K562 (cell line): ENCODE results near the gene RASL11A. TPM values are rescaled to one million over a fixed set of nuclear protein-coding genes. Genes with fewer than 3 reads are reported as not detected.

Source experiments
- ATAC-seq: fragments of 200-7000 bp; cut with Tn5 transposase; 3 replicates; pipeline ENCODE4 v1.9.1; 2020; ENCODE audit warnings: moderate library complexity
- BruUV-seq: library from RNA; stranded (reverse); fragments of 400-500 nt; replicated peaks from 2 replicates; lab custom pipeline; 2021; lab: Mats Ljungman, UMichigan
- CTCF ChIA-PET: fragments of 300-600 bp; formaldehyde crosslinking; extraction: SDS; loops from one replicate; lab custom pipeline; 2021; ENCODE audit warnings: low intra/inter-chr PET ratio; lab: Yijun Ruan, JAX
- POLR2A ChIA-PET: fragments of 300-600, 350-650 bp; sonication (Branson Sonifier 250); formaldehyde crosslinking; extraction: SDS; loops from one replicate; lab custom pipeline; 2021; ENCODE audit warnings: antibody characterized with exemption, inconsistent platforms; lab: Yijun Ruan, JAX
- DNase-seq, 4 experiments: peaks; one replicate each; pipeline versions ENCODE4 v3.0.0 to v3.0.0-alpha.2; 2011 to 2018; ENCODE audit warnings: low spot score in 3 of 4, mixed read lengths in 3 of 4; ENCODE audit errors: extremely low read depth in 1 of 4
- FAIRE-seq: peaks from 2 replicates; lab custom pipeline; 2011; peaks lifted over from hg19 to GRCh38; lab: Jason Lieb, UNC
- H2AFZ ChIP-seq: 2 replicates; pipeline ENCODE4 v1.6.0; 2011; ENCODE audit warnings: low read depth, low read length, control low read depth, inconsistent platforms
- H3K27ac ChIP-seq: fragments of 200-600 bp; 3 replicates; pipeline ENCODE4 v1.8.0; 2011; ENCODE audit warnings: low read depth, mild to moderate bottlenecking, control low read depth, inconsistent platforms, low read length, moderate library complexity, mixed read lengths; ENCODE audit errors: extremely low read depth
- H3K27me3 ChIP-seq, 2 experiments: fragments of 300-600 bp in 1 of 2; 2 replicates in 1 of 2; 3 replicates in 1 of 2; pipeline versions ENCODE4 v1.6.0 to v1.8.0; 2011; ENCODE audit warnings: inconsistent platforms in 2 of 2, low read length in 2 of 2, mild to moderate bottlenecking in 1 of 2, mixed read lengths in 1 of 2, moderate library complexity in 1 of 2; ENCODE audit not compliant: control insufficient read depth in 2 of 2, insufficient read depth in 2 of 2
- H3K36me3 ChIP-seq: fragments of 300-600 bp; 3 replicates; pipeline ENCODE4 v1.8.0; 2011; ENCODE audit warnings: mild to moderate bottlenecking, low read length, inconsistent platforms; ENCODE audit not compliant: control insufficient read depth, insufficient read depth
- H3K4me1 ChIP-seq, 2 experiments: fragments of 200-600 bp in 1 of 2; replicated peaks in 1 of 2; 2 replicates in 1 of 2; 3 replicates in 1 of 2; pipeline versions ENCODE4 v1.5.1 to v1.8.0; 2011; ENCODE audit warnings: inconsistent platforms in 2 of 2, low read length in 2 of 2, mild to moderate bottlenecking in 1 of 2, mixed read lengths in 1 of 2, moderate library complexity in 1 of 2; ENCODE audit not compliant: control insufficient read depth in 2 of 2, insufficient read depth in 2 of 2
- H3K4me2 ChIP-seq: 2 replicates; pipeline ENCODE4 v1.6.1; 2011; ENCODE audit warnings: low read length, control low read depth, inconsistent platforms, mixed read lengths; ENCODE audit not compliant: insufficient read depth
- H3K4me3 ChIP-seq: fragments of 200-600 bp; sonication (generic), shearing (Covaris generic); 2 replicates; pipeline ENCODE4 v1.5.1; 2016; ENCODE audit warnings: control low read depth, inconsistent platforms
- H3K79me2 ChIP-seq: fragments of 200-600 bp; 3 replicates; pipeline ENCODE4 v1.8.0; 2011; ENCODE audit warnings: low read length, inconsistent platforms; ENCODE audit not compliant: control insufficient read depth, insufficient read depth
- H3K9ac ChIP-seq, 2 experiments: 2 replicates each; pipeline versions ENCODE4 v1.6.0 to v1.6.1; 2011; ENCODE audit warnings: low read depth in 2 of 2, low read length in 2 of 2, control low read depth in 1 of 2, inconsistent platforms in 1 of 2, mild to moderate bottlenecking in 1 of 2, mixed read lengths in 1 of 2; ENCODE audit not compliant: insufficient read depth in 1 of 2
- H3K9me1 ChIP-seq: one replicate; pipeline ENCODE4 v1.6.0; 2011; ENCODE audit warnings: inconsistent platforms, mild to moderate bottlenecking, low read length, moderate library complexity; ENCODE audit not compliant: control insufficient read depth, insufficient read depth
- H3K9me3 ChIP-seq: replicated peaks from 2 replicates; pipeline ENCODE4 v1.5.1; 2011; ENCODE audit warnings: low read depth, low read length, inconsistent platforms; ENCODE audit not compliant: control insufficient read depth, insufficient read depth
- H4K20me1 ChIP-seq: replicated peaks from 2 replicates; pipeline ENCODE4 v1.6.1; 2011; ENCODE audit warnings: low read length, inconsistent platforms, mixed read lengths; ENCODE audit not compliant: control insufficient read depth, insufficient read depth
- EP400 ChIP-seq: fragments of 450-650 bp; IDR thresholded peaks from 2 replicates; pipeline ENCODE4 v1.6.1; 2017; ENCODE audit warnings: antibody characterized with exemption, mild to moderate bottlenecking, moderate library complexity
- GTF2F1 ChIP-seq: IDR thresholded peaks from 2 replicates; pipeline ENCODE4 v1.6.1; 2011; ENCODE audit warnings: low read depth, low read length, improper control_type of control experiment
- HDAC8 ChIP-seq: fragments of 450-650 bp; IDR thresholded peaks from 2 replicates; pipeline ENCODE4 v1.6.1; 2016; ENCODE audit warnings: mild to moderate bottlenecking, missing genetic modification characterization, moderate library complexity, missing compliant biosample characterization
- KLF1 ChIP-seq: fragments of 450-650 bp; IDR thresholded peaks from 2 replicates; pipeline ENCODE4 v1.6.1; 2016; ENCODE audit warnings: missing genetic modification characterization, missing compliant biosample characterization
- L3MBTL2 ChIP-seq: fragments of 450-650 bp; IDR thresholded peaks from 2 replicates; pipeline ENCODE4 v1.6.1; 2016; ENCODE audit warnings: mild to moderate bottlenecking, moderate library complexity
- MIER1 ChIP-seq: fragments of 450-650 bp; IDR thresholded peaks from 2 replicates; pipeline ENCODE4 v1.6.1; 2016; ENCODE audit warnings: antibody characterized with exemption, mild to moderate bottlenecking, low read depth
- MTF1 ChIP-seq: fragments of 250-450 bp; sonication (Bioruptor Pico); IDR thresholded peaks from 2 replicates; pipeline ENCODE4 v1.9.0; 2021; ENCODE audit warnings: moderate library complexity, mild to moderate bottlenecking, inconsistent platforms, borderline replicate concordance
- RNF2 ChIP-seq: sonication (generic); IDR thresholded peaks from 2 replicates; pipeline ENCODE4 v1.6.1; 2016
- ZNF785 ChIP-seq: fragments of 250-450 bp; sonication (Bioruptor Pico); IDR thresholded peaks from 2 replicates; pipeline ENCODE4 v1.4.0; 2020; ENCODE audit warnings: mild to moderate bottlenecking
- WGBS: fragments of 100-300 bp; shearing (Covaris generic); methylation state at CpG from one replicate; pipeline ENCODE4 v1.1.6; 2016; ENCODE audit warnings: low coverage, mixed read lengths; ENCODE audit not compliant: insufficient coverage; ENCODE audit errors: missing lambda C conversion rate; 5-methylcytosine and 5-hydroxymethylcytosine counted together
- in situ Hi-C: fragments of 300-500 bp; cut with MboI; formaldehyde crosslinking; loops from 4 replicates; pipeline ENCODE4 v1.15.0; 2018; ENCODE audit warnings: inconsistent platforms, mixed read lengths
- intact Hi-C: fragments of 100-400 bp; cut with micrococcal nuclease; formaldehyde crosslinking; loops from 2 replicates; pipeline ENCODE4 v1.14.2; 2022
- polyA plus RNA-seq, 8 experiments: library from polyadenylated mRNA; depleted of rRNA in 4 of 8; stranded (reverse) in 5 of 8; unstranded in 3 of 8; fragments of >200 nt; fragmentation: Nextera tagmentation in 2 of 8; fragmentation: Illumina TruSeq in 1 of 8; extraction: Ambion mirVana in 2 of 8; extraction: Trizol in 1 of 8; gene quantifications; 2 replicates each; pipeline versions ENCODE4 v1.2.1 to v1.2.3, GENCODE V29; 2011 to 2014; ENCODE audit warnings: inconsistent platforms in 1 of 8, missing spikeins in 1 of 8
- total RNA-seq, 7 experiments: library from RNA; depleted of rRNA in 6 of 7; stranded (reverse); fragments of >200 nt in 6 of 7; fragmentation: Illumina TruSeq in 2 of 7; extraction: Trizol in 2 of 7; gene quantifications; 2 replicates each; pipeline versions ENCODE4 v1.2.1 to v1.2.3, GENCODE V29; 2011 to 2021; ENCODE audit warnings: low replicate concordance in 1 of 7
- TF ChIP-seq, protein P1 (sequence below): IDR thresholded peaks from 3 replicates; pipeline ENCODE4 v1.6.1; 2011; ENCODE audit warnings: borderline replicate concordance, mild to moderate bottlenecking, moderate library complexity; ENCODE audit not compliant: insufficient read length; ENCODE audit errors: extremely low read depth
- TF ChIP-seq, protein P2 (sequence below), 2 experiments: fragments of 250-450 bp in 1 of 2; fragments of 450-650 bp in 1 of 2; sonication (Bioruptor Pico) in 1 of 2; IDR thresholded peaks; 2 replicates each; pipeline versions ENCODE4 v1.6.1 to v1.8.0; 2016 to 2021; ENCODE audit warnings: mild to moderate bottlenecking in 2 of 2, moderate library complexity in 2 of 2, missing compliant biosample characterization in 1 of 2, missing genetic modification characterization in 1 of 2
- TF ChIP-seq, protein P3 (sequence below): fragments of 450-650 bp; formaldehyde crosslinking; IDR thresholded peaks from 2 replicates; pipeline ENCODE4 v1.4.0; 2022; ENCODE audit warnings: missing genetic modification characterization

Gene RASL11A
- total and polyA plus RNA-seq, 9 of the 15 experiments (the other 6 are each of a cell fraction or from before 2014, with no cell fraction given): 0.11 to 2.2 (median 1.5) TPM; not detected in 1

DNA sequence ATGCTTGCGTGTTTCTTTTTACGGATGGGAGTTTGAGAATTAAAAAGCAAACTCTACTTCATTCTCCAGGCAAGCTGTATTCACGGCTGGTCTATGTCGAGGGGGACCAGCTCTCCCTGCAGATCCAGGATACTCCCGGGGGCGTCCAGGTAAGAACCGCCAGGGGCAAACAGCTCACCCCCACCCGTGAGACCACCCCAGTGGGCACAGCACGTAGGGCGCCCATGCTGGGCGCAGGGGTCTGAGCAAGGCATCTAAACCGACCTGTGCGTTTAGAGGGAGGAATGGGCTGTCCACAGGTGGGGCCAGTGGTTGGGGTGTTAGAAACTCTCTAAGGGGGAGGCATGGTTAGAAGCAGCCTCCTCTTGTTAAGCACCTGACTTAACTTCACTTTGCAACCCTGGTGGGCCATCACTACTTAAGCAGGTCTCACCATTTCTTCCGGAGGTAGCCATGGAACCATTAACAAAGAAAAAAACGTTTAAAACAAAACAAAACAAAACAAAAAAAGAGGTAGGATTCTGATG, 1.0 kb downstream of the RASL11A start (continued):
- TF ChIP-seq, protein P1, sequence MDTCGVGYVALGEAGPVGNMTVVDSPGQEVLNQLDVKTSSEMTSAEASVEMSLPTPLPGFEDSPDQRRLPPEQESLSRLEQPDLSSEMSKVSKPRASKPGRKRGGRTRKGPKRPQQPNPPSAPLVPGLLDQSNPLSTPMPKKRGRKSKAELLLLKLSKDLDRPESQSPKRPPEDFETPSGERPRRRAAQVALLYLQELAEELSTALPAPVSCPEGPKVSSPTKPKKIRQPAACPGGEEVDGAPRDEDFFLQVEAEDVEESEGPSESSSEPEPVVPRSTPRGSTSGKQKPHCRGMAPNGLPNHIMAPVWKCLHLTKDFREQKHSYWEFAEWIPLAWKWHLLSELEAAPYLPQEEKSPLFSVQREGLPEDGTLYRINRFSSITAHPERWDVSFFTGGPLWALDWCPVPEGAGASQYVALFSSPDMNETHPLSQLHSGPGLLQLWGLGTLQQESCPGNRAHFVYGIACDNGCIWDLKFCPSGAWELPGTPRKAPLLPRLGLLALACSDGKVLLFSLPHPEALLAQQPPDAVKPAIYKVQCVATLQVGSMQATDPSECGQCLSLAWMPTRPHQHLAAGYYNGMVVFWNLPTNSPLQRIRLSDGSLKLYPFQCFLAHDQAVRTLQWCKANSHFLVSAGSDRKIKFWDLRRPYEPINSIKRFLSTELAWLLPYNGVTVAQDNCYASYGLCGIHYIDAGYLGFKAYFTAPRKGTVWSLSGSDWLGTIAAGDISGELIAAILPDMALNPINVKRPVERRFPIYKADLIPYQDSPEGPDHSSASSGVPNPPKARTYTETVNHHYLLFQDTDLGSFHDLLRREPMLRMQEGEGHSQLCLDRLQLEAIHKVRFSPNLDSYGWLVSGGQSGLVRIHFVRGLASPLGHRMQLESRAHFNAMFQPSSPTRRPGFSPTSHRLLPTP: no peak
- TF ChIP-seq EP400: no peak

DNA sequence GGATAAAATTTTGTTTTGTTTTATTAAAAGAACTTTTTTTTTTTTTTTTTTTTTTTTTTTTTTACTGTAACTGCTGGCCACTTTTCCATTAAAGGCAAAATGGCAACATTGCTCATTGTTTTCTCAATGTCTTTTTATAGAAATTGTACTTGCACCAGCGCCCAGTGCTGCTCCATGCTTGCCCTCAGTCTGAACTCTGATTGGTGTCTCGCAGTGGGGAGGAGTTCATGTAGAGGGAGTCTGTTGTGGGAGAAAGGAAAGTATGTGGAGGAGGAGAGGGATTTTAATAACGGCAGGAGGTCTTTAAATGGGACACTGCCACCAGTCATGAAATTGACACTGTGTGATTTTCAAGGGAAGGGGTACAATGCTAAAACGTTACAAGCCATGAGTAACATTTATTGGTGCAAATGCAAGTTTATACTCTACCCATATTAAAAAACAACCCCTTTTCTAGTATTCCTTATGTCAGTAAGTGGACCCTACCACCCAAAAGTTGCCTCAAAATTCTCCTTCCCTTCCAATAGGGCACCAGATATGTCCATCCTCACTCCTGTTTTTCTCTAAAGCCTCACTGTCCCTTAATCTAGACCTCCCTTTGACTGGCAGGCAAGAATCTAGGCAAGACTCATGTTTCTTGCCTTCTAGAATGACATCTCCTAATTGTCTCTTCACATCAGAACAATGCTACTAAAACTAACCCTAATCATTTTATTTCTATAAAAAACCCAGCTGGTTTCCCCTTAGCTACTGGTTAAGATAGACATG, 3.2 kb downstream of the RASL11A start:
- POLR2A ChIA-PET: interaction anchor here (0.6 to 1.9 kb wide), 2 partner anchors 11 to 289 kb away, joined by 3 to 7 read pairs; no protein-coding TSS in a partner anchor
- H3K27ac ChIP-seq: no peak overlapping the region
- no peak for DNase-seq
- H3K4me1 ChIP-seq: peaks cover 3 to 17% of the 10 kb centered on the region in 2 experiments; a peak in 3 of 5 replicates
- no peak overlapping the region for H3K4me3 ChIP-seq
- intact Hi-C loops (no loop called here), in situ Hi-C loops (no loop called here)
- no peak for ATAC-seq
- no peaks in the 10 kb centered on the region for H4K20me1 ChIP-seq
- no peak overlapping the region for H3K4me2 ChIP-seq
- H3K9me1 ChIP-seq: no peaks in the 10 kb centered on the region
- H3K9ac ChIP-seq: no peak overlapping the region
- no peaks in the 10 kb centered on the region for H3K79me2 ChIP-seq
- no TSS peak for BruUV-seq
- CTCF ChIA-PET: no interaction called here
- H3K9me3 ChIP-seq: no peaks in the 10 kb centered on the region
- no peak for FAIRE-seq
- no peaks in the 10 kb centered on the region for H3K36me3 ChIP-seq
- no peak overlapping the region for H2AFZ ChIP-seq
- H3K27me3 ChIP-seq: peaks cover 3 to 9% of the 10 kb centered on the region in 2 experiments; a peak in 1 of 5 replicates
- 11% methylated on average over 4 of the region's 4 CpGs for WGBS
- TF ChIP-seq L3MBTL2 (no peak), MIER1 (no peak), ZNF785 (CRISPR knock-in tag) (no peak), RNF2 (no peak), MTF1 (CRISPR knock-in tag) (no peak), KLF1 (tag) (no peak), GTF2F1 (no peak), HDAC8 (tag) (no peak)
- TF ChIP-seq, protein P2, sequence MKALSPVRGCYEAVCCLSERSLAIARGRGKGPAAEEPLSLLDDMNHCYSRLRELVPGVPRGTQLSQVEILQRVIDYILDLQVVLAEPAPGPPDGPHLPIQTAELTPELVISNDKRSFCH (CRISPR knock-in tag; IDR thresholded peaks at IDR 0.05): no peak
- TF ChIP-seq, protein P2 (tag; IDR thresholded peaks at IDR 0.05): no peak
- TF ChIP-seq, protein P3, sequence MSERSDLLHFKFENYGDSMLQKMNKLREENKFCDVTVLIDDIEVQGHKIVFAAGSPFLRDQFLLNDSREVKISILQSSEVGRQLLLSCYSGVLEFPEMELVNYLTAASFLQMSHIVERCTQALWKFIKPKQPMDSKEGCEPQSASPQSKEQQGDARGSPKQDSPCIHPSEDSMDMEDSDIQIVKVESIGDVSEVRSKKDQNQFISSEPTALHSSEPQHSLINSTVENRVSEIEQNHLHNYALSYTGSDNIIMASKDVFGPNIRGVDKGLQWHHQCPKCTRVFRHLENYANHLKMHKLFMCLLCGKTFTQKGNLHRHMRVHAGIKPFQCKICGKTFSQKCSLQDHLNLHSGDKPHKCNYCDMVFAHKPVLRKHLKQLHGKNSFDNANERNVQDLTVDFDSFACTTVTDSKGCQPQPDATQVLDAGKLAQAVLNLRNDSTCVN: no peak
